Prostate gland (tissue), 2 donors: ENCODE measurements around the gene KLHL35.

Source experiments
- POLR2A ChIP-seq: fragments of 450-650 bp; IDR thresholded peaks from one replicate; pipeline ENCODE4 v1.6.1; 2016; ENCODE audit warnings: antibody characterized with exemption, mild to moderate bottlenecking
- TF ChIP-seq, protein P1 (sequence below), 4 experiments: fragments of 200-600 bp in 2 of 4; fragments of 450-650 bp in 2 of 4; sonication (generic) in 2 of 4; IDR thresholded peaks; 1 replicate in 3 of 4; 2 replicates in 1 of 4; pipeline ENCODE4 v1.5.1; 2016 to 2019; ENCODE audit warnings: antibody characterized with exemption in 4 of 4, mild to moderate bottlenecking in 2 of 4, moderate library complexity in 2 of 4

DNA sequence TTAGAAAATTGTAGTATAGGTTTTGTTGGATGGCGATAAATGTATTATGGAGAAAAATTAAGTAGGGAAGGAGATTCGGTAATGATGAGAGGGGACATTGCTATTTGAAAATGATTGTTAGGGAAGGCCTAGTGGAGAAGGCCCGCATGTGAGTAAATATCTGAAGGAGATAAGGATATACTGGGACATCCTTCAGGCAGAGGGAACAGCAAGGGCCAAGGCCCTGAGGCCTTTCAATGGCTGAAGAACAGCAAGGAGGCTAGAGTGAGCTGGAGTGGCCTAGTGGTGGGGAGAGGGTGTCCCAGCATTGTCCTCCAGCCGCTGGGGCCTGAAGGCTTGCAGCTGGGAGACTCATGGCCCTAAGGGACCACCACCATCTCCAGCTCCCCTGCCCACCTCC, 58.4 kb downstream of the KLHL35 start:
- no peak for TF ChIP-seq POLR2A
- TF ChIP-seq, protein P1, sequence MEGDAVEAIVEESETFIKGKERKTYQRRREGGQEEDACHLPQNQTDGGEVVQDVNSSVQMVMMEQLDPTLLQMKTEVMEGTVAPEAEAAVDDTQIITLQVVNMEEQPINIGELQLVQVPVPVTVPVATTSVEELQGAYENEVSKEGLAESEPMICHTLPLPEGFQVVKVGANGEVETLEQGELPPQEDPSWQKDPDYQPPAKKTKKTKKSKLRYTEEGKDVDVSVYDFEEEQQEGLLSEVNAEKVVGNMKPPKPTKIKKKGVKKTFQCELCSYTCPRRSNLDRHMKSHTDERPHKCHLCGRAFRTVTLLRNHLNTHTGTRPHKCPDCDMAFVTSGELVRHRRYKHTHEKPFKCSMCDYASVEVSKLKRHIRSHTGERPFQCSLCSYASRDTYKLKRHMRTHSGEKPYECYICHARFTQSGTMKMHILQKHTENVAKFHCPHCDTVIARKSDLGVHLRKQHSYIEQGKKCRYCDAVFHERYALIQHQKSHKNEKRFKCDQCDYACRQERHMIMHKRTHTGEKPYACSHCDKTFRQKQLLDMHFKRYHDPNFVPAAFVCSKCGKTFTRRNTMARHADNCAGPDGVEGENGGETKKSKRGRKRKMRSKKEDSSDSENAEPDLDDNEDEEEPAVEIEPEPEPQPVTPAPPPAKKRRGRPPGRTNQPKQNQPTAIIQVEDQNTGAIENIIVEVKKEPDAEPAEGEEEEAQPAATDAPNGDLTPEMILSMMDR (IDR thresholded peaks at IDR 0.05): no peak
